HCEC 1CT (cell line): Measurements from ENCODE around the gene HS6ST2.
"Not testable (repeated sequence)": the region's sequence is repeated elsewhere in the genome, so short reads cannot be mapped to it uniquely, and the experiment has no call there.

ENCODE experiments used
- DNase-seq: peaks from one replicate; pipeline ENCODE4 v3.0.0-alpha.2; 2017

Gene HS6ST2

DNA sequence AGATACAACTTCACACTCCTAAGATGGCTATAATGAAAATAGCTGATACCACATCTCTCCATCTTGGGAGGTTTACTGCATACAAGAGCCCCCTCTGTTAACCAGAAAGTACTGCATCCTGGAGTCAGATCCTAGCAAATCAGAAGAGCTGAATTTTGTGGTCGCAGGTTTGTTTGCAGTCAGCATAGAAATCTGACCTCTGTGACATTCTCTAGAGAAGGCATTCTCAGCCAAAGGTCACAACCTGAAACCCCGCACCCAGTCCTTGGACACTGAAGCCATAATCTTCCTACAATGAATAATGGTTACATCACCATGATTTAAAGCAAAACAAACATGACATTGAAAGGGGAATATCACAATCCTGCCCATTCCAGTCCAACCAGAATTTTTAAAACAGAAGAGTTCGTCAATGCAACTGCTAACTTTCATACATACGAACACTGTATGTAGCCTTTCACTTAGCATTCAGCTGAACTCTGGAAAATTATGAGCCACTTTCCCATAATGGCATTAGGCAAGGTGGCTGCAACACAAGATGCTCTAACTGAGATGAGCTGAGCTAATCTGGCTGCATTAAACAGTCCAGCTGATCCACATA lies 17.6 kb downstream of the HS6ST2 start:
- DNase-seq, result no peak

- no peak for DNase-seq
Measured at GRCh38 chrX:132933170-132933569, 25.3 kb downstream of the HS6ST2 start.

DNA sequence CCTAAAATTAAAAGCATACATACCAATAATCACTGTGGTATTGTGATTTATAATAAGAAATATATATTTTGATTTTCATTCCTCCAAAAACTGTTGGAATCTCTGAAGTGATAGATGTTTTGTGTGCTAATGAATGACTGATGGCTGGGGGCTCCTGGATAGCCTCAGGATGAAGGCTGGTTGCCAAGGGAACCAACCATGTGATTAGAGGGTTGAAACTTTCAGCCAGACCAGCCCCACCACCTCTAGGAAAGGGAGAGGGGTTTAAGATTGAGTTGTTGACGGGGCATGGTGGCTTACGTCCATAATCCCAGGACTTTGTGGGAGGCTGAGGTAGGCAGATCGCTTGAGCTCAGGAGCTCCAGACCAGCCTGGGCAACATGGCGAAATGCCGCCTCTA lies 34.0 kb downstream of the HS6ST2 start:
- DNase-seq, result no peak

GRCh38 chrX:132918523-132918922 lies 39.9 kb downstream of the HS6ST2 start:
- no peak for DNase-seq

GRCh38 chrX:132916349-132916748 lies 42.1 kb downstream of the HS6ST2 start:
- DNase-seq, result no peak

GRCh38 chrX:132909643-132910042 lies 48.8 kb downstream of the HS6ST2 start:
- DNase-seq, result no peak

DNA sequence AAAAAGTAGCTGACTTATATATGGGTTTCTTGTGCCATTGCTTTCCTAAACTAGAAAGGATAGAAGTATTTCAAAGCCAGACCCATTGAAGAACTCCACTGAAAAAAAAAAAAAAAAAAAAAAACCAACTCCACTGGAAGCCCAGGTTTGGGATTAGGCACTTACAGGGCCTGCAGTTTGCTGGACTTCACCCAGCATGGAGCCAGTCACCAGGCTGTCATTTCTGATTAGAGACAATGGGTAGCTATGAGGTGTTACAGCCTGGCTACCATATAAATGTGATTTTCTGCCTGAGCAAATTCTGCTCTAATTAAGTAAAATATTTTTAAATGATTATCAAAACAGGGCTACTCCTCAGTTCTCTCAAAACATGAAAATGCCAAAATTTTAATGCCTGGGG lies 49.5 kb downstream of the HS6ST2 start:
- no peak for DNase-seq

GRCh38 chrX:132900633-132901293 lies 57.7 kb downstream of the HS6ST2 start:
- no peak for DNase-seq

DNA sequence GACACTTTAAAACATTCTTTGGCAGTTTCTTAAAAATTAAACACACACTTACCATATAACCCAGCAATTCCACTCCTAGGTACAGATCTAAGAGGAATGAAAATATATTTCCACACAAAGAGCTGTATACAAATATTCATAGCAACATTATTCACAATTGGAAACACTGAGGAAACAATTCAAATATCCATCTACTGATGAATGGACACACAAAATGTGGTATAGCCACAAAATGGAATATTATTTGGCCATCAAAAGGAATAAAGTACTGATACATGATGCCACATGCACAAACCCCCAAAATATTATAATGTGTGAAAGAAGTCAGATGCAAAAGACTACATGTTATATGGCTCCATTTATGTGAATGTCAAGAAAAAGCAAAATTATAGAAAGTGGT lies 70.9 kb downstream of the HS6ST2 start:
- no peak for DNase-seq

DNA sequence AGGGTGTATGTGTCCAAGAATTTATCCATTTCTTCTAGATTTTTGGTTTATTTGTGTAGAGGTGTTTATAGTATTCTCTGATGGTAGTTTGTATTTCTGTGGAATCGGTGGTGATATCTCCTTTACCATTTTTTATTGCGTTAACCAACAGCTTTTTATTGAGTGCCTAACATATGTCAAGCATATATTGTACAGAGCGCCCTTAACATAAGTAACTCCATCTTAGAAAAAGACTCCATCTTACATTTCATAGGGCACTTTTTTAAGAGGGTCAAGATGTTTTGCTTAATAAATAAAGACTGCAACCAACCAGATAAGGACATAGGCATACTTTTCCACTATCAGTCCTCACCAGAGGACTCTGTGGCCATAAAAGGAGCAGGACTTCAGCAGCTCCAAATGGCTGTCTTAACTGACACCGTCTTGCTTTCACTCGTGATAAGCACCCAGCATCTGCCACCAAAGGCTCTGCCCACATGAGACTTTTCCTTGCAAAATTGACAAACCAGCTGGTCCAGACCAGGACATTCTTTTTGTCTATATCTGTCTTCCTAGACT lies 75.0 kb downstream of the HS6ST2 start:
- no peak for DNase-seq

- not testable (repeated sequence) for DNase-seq
Measured at GRCh38 chrX:132880753-132881152, 77.7 kb downstream of the HS6ST2 start.

- no peak for DNase-seq
Measured at GRCh38 chrX:132877954-132878536, 80.4 kb downstream of the HS6ST2 start.

- DNase-seq, result no peak
Measured at GRCh38 chrX:132876523-132877338, 81.7 kb downstream of the HS6ST2 start.

DNA sequence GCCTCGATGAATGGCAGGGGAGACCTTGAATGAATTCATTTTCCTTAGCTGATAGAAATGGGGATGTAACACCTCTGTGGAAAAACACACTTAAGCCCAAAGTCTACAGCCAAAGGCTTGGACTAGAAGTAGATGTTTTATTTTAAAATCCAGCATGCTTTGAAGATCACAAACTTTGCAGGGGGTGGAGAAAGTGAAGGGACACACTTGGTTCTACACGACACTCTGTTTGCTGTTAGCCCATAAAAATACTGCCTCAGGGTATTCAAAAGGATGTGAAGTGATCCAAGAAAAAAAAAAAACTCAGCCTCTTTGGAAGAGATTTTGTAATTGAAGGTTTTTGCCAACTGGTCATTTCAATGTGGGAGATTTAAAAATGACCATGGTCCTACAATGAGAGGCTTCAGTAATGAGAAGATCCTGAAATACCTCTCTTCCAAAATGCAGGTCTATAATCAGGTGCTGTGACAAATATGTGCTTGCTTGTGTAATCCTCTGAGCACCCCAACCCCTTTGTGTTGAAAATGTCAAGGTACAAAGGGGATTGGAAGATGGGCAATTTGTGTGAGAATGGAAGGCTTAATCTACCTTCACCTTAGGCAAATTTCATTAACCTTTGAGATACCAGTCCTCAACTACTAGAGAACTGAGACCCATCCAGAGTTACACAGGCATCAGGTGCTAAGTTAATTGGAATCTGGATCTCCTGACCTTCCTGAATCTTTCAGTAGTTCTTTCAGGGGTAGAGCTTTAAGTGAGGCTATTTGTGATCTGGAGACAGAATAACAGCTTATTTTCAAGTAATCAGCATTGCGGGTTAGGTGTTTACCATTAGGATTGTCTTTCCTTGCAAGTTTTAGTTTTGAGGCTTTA lies 82.5 kb downstream of the HS6ST2 start:
- DNase-seq, result no peak

DNA sequence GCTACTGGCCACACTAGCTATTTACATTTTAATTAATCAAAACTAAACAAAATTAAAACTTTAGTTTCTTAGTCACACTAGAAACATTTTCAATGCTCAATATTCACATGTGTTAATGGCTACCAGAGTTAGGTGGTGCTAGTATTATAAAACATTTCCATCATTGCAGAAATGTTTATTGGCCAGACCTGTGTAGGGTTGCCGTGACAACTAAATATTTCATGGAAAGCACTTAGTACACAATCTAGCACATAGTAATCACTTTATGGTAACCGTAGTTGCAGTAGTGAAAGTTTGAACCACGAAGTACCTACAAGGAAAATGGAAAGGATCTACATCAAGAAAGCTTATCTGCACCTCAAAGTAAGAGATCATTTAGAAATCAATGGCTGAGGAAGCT lies 95.9 kb downstream of the HS6ST2 start:
- no peak for DNase-seq

GRCh38 chrX:132861076-132861475 lies 97.4 kb downstream of the HS6ST2 start:
- no peak for DNase-seq

- DNase-seq, result no peak
Measured at GRCh38 chrX:132860200-132860599, 98.2 kb downstream of the HS6ST2 start.

DNA sequence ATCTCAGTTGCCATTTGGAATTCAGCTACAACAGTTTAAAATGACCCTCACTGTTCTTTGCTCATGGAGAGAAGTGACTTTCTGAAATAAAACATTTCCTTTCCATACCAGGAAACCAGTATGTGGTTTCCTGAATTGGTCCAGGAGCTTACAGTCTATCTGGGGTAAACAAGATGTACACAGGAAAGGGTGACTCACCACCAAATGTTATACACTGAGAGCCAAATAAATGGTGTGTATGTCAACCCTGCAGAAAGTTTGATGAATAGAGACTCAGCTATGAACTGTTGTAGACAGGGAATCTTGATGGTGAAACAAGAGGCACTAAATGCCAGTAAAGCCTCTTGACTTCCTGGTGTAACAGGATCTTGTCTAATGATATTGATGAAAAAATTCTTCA lies 100.4 kb downstream of the HS6ST2 start:
- DNase-seq, result no peak

DNA sequence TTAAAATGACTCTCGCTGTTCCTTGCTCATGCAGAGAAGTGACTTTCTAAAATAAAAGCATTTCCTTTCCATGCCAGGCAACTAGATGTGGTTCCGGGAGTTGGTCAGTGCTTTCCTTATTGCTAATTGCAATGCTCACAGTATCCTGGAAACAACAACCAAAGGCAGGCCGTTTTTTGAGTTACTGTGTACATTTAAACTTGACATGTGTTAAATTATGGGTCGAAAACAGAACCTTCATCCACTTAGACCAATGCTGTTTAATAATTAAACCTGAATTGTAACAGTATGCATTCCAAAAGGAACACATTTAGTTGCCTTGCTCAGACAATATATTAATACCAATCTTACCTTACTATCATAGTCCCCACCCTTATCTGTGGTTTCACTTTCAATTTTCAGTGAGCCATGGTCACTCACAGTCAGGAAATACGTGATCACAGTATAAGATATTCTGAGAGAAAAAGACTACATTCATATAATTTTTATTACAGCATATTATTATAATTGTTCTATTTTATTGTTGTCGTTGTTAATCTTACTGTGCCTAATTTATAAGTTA lies 102.6 kb downstream of the HS6ST2 start:
- DNase-seq, result no peak

DNA sequence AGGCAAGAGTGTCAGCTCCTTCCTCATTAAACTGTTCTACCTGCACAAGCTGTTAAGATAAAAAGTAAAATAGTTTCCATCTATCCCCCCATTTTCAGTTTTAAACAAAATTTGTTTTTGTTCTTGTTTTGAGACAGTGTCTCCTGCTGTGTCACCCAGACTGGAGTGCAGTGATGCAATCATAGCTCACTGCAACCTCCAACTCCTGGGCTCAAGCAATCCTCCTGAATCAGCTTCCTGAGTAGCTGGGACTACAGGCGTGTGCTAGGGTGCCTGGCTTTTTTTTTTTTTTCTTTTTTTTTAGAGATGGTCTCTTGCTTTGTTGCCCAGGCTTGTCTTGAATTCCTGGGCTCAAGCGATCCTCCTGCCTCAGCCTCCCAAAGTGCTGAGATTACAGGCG lies 105.4 kb downstream of the HS6ST2 start:
- no peak for DNase-seq

GRCh38 chrX:132848296-132848970 lies 110.0 kb downstream of the HS6ST2 start:
- DNase-seq, result no peak
